Nephron progenitor cell (in vitro differentiated cells): ENCODE data around the gene DDX39B.

Source experiments
- DNase-seq: peaks from one replicate; pipeline ENCODE4 v3.0.0; 2021
- H3K27ac Mint-ChIP-seq: 2 replicates; pipeline ENCODE4 v1.8.0; 2021; ENCODE audit warnings: mild to moderate bottlenecking, moderate library complexity, mixed read lengths
- H3K27me3 Mint-ChIP-seq: 2 replicates; pipeline ENCODE4 v1.8.0; 2021; ENCODE audit warnings: mild to moderate bottlenecking, low read depth, mixed read lengths; ENCODE audit not compliant: poor library complexity
- H3K36me3 Mint-ChIP-seq: 2 replicates; pipeline ENCODE4 v1.8.0; 2021; ENCODE audit warnings: low read depth, mixed read lengths
- H3K4me1 Mint-ChIP-seq: 2 replicates; pipeline ENCODE4 v1.8.0; 2021; ENCODE audit warnings: mixed read lengths
- H3K4me3 Mint-ChIP-seq: 2 replicates; pipeline ENCODE4 v1.8.0; 2021; ENCODE audit warnings: mild to moderate bottlenecking, moderate library complexity, mixed read lengths
- H3K9me3 Mint-ChIP-seq: 2 replicates; pipeline ENCODE4 v1.8.0; 2021; ENCODE audit warnings: mild to moderate bottlenecking, moderate library complexity, mixed read lengths
- CTCF ChIP-seq: fragments of 200-600 bp; sonication (generic); IDR thresholded peaks from 2 replicates; pipeline ENCODE4 v1.5.0; 2021; ENCODE audit warnings: antibody characterized with exemption

DDX39B gene

GRCh38 chr6:31528821-31529328 is 12.9 kb downstream of the DDX39B start, which contains the start of gene MCCD1:
Gene MCCD1, plus strand, starts transcription at chr6:31528962. Its CDS starts 53 bp downstream, at chr6:31529015.
- Mint-ChIP-seq H3K4me3 (no peak within 1 kb of the TSS), H3K36me3 (peaks cover 41% of the 10 kb centered on the region), H3K27ac (peak within 1 kb of the TSS; percentile 92), H3K27me3 (no peaks in the 10 kb centered on the region), H3K9me3 (no peaks in the 10 kb centered on the region), H3K4me1 (peaks cover 31% of the 10 kb centered on the region)
- no peak for TF ChIP-seq CTCF
- no peak for DNase-seq

- DNase-seq = no peak
- peaks cover 30% of the 10 kb centered on the region for H3K4me1 Mint-ChIP-seq
- peak overlapping the region; percentile 92 for H3K27ac Mint-ChIP-seq
- H3K27me3 Mint-ChIP-seq = peaks cover 2% of the 10 kb centered on the region
- TF ChIP-seq CTCF = no peak
- H3K9me3 Mint-ChIP-seq = no peaks in the 10 kb centered on the region
- H3K36me3 Mint-ChIP-seq = peaks cover 36% of the 10 kb centered on the region
- no peak overlapping the region for H3K4me3 Mint-ChIP-seq
Measured at GRCh38 chr6:31528307-31528777, 13.5 kb downstream of the DDX39B start.

GRCh38 chr6:31525932-31526591 is 15.7 kb downstream of the DDX39B start:
- peaks cover 25% of the 10 kb centered on the region for H3K4me1 Mint-ChIP-seq
- no peak for DNase-seq
- H3K36me3 Mint-ChIP-seq = peaks cover 15% of the 10 kb centered on the region
- H3K27me3 Mint-ChIP-seq = peaks cover 10% of the 10 kb centered on the region
- no peak overlapping the region for H3K4me3 Mint-ChIP-seq
- no peaks in the 10 kb centered on the region for H3K9me3 Mint-ChIP-seq
- TF ChIP-seq CTCF = no peak
- H3K27ac Mint-ChIP-seq = no peak overlapping the region

GRCh38 chr6:31525553-31525931 is 16.3 kb downstream of the DDX39B start:
- H3K4me1 Mint-ChIP-seq = peaks cover 21% of the 10 kb centered on the region
- no peak overlapping the region for H3K4me3 Mint-ChIP-seq
- peaks cover 14% of the 10 kb centered on the region for H3K27me3 Mint-ChIP-seq
- H3K27ac Mint-ChIP-seq = no peak overlapping the region
- DNase-seq = no peak
- peaks cover 10% of the 10 kb centered on the region for H3K36me3 Mint-ChIP-seq
- no peak for TF ChIP-seq CTCF
- no peaks in the 10 kb centered on the region for H3K9me3 Mint-ChIP-seq

GRCh38 chr6:31521835-31522234 is 20.0 kb downstream of the DDX39B start:
- no peaks in the 10 kb centered on the region for H3K36me3 Mint-ChIP-seq
- no peak for TF ChIP-seq CTCF
- H3K4me3 Mint-ChIP-seq = no peak overlapping the region
- H3K27ac Mint-ChIP-seq = no peak overlapping the region
- no peak for DNase-seq
- peaks cover 35% of the 10 kb centered on the region for H3K27me3 Mint-ChIP-seq
- no peaks in the 10 kb centered on the region for H3K9me3 Mint-ChIP-seq
- no peaks in the 10 kb centered on the region for H3K4me1 Mint-ChIP-seq
